ENCODE results near the gene FAM174C. TPM values are rescaled to one million over a fixed set of nuclear protein-coding genes. Genes with fewer than 3 reads are reported as not detected.

FAM174C gene
- total RNA-seq, 1 experiment from 2014 or later = 59.4 TPM

DNA sequence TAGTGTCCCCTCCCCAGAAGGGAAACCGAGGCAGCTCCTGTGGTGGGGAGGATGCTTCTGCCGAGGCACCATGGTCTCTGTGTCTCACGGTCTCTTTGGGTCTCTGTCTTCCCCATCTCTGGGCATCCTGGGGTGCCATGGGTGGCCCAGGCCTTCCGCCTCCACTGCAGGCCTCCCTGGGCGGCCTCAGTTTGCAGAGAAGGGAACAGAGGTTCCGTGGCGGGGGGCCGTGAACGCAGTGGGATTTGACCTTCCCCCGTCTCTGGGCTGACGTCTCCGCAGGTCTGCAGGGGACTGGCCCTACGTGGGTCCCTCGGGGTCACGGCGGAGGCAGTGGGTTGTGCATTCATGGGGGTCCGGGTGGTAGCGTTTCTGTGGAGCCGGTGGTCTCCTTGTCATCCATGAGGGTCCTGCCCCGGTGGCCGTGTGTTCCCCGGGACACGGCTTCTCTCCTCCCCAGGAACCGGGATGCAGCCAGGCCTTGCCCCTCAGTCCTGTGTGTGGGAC is 14.9 kb downstream of the FAM174C start:
- DNase-seq (ENCODE audit: low spot score) = no peak
- no peak overlapping the region for H3K4me3 Mint-ChIP-seq

DNA sequence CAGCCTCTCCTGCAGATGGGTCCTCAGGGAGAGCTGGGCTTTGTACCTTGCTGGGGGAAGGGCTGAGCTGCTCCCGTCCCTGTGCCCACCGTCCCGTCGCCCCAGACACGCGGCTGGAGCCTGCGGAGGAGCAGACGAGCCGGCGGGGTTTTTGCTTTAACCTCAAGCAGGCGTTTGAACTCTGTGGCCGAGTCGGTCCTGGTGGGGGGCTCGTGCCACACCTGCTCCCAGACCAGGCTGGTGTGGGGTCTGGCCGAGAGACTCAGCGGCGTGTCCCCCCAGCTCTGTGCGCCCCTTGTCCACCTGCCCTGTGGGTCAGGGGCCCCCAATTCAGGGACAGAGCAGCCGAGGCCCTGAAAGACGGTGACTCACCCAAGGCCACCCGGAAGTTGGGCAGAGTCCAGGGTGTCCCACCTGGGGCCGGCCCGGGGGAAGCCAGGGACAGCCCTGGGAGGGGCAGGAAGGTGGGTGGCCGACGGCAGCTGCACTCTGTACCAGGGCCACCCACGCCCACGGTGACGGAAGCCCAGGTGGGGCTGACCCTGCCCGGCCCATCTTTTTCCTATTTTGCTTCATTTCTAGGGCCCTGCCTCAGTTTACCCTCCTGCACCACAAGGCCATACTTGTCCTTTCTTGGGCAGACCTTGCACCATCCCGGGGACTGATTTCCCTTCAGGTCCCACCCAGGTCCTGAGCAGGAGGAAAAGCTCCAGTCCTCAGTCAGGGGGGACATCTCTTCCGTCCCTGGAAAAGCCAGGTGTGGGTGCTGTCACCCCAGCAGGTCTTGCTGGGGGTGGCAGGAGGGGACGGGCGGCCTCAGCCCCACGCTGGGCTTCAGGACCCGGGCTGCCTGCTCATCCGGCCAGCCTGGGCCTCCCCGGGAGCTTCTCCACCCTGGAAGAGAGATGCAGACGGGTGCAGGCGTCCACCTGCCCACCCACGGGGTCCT is 15.6 kb downstream of the FAM174C start:
- H3K4me3 Mint-ChIP-seq = no peak overlapping the region
- no peak overlapping the region for H3K27ac Mint-ChIP-seq
- H3K27me3 Mint-ChIP-seq (ENCODE audit: low read depth) = peaks cover 12% of the 10 kb centered on the region
- no peak for DNase-seq (ENCODE audit: low spot score)
- ATAC-seq = no peak
- CTCF ChIA-PET = interaction anchor here (0.9 to 1.4 kb wide), 3 partner anchors 20 to 46 kb away, joined by 3 to 5 read pairs (median 3); no protein-coding TSS in a partner anchor
- H3K9me3 Mint-ChIP-seq = no peaks in the 10 kb centered on the region
- no peaks in the 10 kb centered on the region for H3K36me3 Mint-ChIP-seq
- H3K4me1 Mint-ChIP-seq = peaks cover 5% of the 10 kb centered on the region; the same call in 1 of the 2 replicates
- POLR2A ChIA-PET = no interaction called here
- no peak for TF ChIP-seq SMAD4 (CRISPR knock-in tag; IDR thresholded peaks at IDR 0.05)
- TF ChIP-seq JAZF1 (CRISPR knock-in tag; IDR thresholded peaks at IDR 0.05) = no peak
- no peak for TF ChIP-seq AR (CRISPR knock-in tag; IDR thresholded peaks at IDR 0.05)
- no peak for TF ChIP-seq SP1 (CRISPR knock-in tag; conservative IDR thresholded peaks at IDR 0.05)
- no peak for TF ChIP-seq MXD4 (CRISPR knock-in tag; IDR thresholded peaks at IDR 0.05; ENCODE audit: borderline replicate concordance)
- TF ChIP-seq PRRX2 (CRISPR knock-in tag; IDR thresholded peaks at IDR 0.05) = no peak
- TF ChIP-seq PRDM15 (CRISPR knock-in tag; IDR thresholded peaks at IDR 0.05) = no peak
- TF ChIP-seq ZNF671 (CRISPR knock-in tag; IDR thresholded peaks at IDR 0.05) = no peak
- TF ChIP-seq CREB1 (CRISPR knock-in tag; IDR thresholded peaks at IDR 0.05) = no peak

More for the DNA sequence above, 14.9 kb downstream of the FAM174C start:
- Mint-ChIP-seq H3K27me3 (ENCODE audit: low read depth) (peaks cover 13% of the 10 kb centered on the region), H3K36me3 (no peaks in the 10 kb centered on the region), H3K27ac (no peak overlapping the region), H3K9me3 (no peaks in the 10 kb centered on the region), H3K4me1 (peaks cover 5% of the 10 kb centered on the region; the same call in 1 of the 2 replicates)
- no peak for TF ChIP-seq TCF7 (CRISPR knock-in tag; IDR thresholded peaks at IDR 0.05; ENCODE audit: low read depth)
- no peak for TF ChIP-seq ETV6 (CRISPR knock-in tag; IDR thresholded peaks at IDR 0.05)
- no peak for TF ChIP-seq FOXK1 (CRISPR knock-in tag; IDR thresholded peaks at IDR 0.05)
- no peak for TF ChIP-seq CREM (CRISPR knock-in tag; IDR thresholded peaks at IDR 0.05)
- TF ChIP-seq ZNF281 (CRISPR knock-in tag; IDR thresholded peaks at IDR 0.05) = no peak
- TF ChIP-seq AFF4 (CRISPR knock-in tag; IDR thresholded peaks at IDR 0.05; ENCODE audit: borderline replicate concordance) = no peak
- ATAC-seq = no peak
- CTCF ChIA-PET = interaction anchor here (1.4 kb wide), 1 partner anchor 46 kb away, joined by 3 read pairs; no protein-coding TSS in a partner anchor
- POLR2A ChIA-PET = no interaction called here

Data from WTC11 (cell line).